HG03175 (cell line): ENCODE measurements around the gene NPTX2.

ENCODE experiments used
- ATAC-seq: cut with Tn5 transposase; IDR thresholded peaks from one replicate; pipeline ENCODE4 v1.9.1; 2021; ENCODE audit warnings: mild to moderate bottlenecking, moderate library complexity; ENCODE audit not compliant: unreplicated experiment

Gene NPTX2

DNA sequence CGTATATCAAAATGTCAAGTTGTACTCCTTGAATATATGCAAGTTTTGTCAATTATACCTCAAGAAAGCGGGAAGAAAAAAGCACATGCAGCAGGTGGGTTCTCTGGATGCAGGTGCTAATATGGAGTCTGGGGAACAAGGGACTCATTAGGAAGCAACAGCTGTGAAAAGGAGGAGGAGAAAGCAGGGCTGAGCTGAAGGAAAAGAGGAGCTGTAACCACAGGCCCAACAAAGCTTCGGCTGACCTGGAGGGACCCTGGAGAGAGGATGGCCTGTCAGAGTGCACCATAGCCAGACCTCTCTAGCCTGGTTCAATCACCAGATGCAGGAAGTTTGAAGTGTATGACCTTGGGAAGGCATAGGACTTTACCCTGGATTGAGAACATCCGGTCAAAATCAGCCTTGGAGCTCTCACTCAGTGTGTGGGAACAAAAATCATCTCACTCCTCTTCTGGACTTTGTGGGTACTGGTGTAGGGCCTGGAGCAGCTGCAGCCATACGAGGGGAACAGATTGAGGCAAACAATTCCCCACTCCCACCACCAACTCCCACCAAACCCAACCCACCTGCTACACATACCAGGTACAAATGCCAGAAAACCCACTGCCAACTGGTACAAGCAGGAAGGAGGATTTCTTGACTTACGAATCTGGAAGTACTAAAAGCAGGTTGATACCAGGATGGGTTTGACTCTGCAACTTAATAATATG is 36.7 kb downstream of the NPTX2 start:
- no peak for ATAC-seq

DNA sequence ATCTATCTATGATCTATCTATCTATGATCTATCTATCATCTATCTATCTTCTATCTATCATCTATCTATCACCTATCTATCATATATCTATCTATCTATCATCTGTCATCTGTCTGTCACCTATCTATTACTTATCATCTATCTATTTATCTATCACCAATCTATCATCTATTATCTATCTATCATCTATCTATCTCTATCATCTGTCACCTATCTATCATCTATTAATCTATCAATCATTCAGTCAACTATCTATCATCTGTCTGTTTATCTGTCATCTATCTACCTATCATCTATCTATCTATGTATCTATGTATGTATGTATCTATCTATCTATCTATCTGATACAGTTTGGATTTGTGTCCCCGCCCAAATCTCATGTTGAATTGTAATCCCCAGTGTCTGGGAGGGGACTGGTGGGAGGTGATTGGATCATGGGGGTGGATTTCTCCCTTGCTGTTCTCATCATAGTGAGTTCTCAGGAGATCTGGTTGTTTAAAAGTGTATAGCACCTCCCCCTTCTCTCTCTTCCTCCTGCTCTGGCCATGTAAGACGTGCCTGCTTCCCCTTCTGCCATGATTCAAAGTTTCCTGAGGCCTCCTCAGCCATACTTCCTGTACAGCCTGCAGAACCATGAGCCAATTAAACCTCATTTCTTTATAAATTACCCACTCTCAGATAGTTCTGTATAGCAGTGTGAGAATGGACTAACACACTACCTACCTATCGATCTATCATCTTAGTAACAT is 37.6 kb downstream of the NPTX2 start:
- ATAC-seq: no peak

DNA sequence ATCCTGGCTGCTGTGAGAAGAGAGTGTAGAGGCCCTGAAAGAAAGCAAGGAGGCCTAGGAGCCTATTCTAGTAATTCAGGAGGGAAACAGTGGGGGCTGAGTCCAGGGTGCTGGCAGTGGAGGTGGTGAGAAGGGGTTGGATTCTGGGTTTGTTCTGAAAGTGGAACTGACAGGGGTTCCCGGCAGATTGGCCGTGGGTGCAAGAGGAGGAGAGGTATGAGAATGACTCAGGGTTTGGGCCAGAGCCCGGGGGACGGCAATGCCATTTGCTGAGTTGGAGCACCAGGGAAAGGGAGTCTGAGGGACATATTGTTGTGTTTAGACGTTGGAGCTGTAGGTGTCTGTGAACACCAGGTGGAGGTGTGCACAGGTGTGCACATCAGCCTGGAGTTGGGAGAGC is 38.5 kb downstream of the NPTX2 start:
- no peak for ATAC-seq

DNA sequence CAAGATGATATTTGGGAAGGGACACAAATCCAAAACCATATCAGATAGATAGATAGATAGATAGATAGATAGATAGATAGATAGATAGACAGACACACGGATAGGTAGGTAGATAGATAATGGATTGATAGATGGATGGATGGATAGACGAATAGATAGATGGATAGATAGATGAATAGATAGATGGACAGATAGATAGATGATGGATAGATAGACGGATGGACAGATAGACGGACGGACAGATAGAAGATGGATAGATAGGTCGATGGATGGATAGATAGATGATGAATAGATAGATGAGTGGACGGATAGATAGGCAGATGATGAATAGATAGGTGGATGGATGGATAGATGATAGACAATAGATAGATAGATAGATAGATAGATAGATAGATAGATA is 39.8 kb downstream of the NPTX2 start:
- no peak for ATAC-seq

DNA sequence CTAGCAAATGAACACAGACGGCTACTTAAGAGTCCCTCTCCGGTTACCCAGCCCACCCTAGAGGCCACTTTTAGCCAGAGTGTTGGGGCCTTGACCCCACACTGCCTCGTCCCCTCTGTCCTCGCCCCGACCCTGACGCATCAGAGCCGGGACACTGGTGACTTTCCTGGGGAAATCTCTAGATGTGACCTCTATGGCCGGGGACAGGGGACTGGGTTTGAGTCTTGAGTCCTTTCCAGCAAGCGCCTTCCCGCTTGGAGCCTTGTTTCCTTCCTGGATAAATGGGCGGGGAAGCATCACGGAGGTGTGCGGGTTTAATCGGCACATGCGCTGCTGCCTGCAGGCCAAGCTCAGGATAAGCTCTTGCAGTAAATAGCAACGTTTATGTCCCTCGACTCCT is 40.7 kb downstream of the NPTX2 start:
- no peak for ATAC-seq

DNA sequence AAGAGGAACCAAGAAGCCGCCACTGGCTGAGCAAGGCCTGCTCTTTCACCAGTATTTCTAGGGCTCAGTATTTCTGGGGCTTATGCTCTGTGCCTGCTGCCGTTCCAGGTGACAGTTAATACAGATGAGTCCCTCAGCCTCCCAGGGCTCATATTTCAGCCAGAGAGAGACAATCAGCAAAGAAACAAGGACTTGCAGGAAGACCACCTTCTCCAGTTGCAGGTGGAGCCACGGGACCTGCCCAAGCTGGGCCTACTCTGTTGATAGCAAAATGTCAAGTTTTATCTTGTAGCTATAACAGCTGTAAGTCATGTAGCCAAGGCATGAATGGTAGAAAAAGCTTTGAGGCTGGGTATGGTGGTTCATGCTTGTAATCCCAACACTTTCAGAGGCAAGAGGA is 42.7 kb downstream of the NPTX2 start:
- ATAC-seq: no peak

DNA sequence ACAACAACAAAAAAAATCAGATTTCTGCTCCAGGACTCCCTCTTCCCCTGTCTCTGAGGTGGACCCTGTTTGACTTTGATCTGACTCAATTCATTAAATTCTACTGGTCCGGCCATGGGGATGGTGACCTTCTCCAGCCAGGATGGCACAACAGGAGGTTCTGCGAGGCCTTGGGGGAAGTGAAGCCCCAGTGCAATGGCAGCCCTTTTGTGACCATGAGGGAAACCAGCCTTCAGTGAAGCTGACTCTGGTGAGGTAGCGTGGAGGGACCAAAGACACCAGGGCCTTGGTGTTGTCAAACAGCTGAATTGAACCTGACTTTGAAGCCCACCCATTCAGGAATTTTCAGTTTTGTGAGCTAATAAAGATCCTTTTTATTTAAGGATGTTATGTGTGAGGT is 44.5 kb downstream of the NPTX2 start:
- no peak for ATAC-seq

DNA sequence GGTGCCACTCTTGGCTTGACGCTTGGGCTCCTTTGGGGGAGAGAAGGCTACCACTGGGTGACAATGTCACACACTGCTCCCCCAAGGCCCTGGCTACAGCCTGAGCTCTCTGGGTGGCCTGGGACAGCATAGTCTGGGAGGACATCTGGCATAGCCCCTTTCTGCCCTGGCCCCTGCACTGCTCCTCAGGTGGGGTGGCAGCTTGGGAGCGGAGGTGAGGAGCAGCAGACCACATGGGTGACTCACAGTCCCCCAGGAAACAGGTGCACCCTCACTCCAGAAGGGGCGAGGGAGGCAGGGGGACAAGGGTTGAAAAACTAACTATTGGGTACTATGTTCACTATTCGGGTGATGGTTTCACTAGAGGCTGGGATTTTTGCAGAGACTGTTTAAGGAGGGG is 45.2 kb downstream of the NPTX2 start:
- ATAC-seq: no peak

DNA sequence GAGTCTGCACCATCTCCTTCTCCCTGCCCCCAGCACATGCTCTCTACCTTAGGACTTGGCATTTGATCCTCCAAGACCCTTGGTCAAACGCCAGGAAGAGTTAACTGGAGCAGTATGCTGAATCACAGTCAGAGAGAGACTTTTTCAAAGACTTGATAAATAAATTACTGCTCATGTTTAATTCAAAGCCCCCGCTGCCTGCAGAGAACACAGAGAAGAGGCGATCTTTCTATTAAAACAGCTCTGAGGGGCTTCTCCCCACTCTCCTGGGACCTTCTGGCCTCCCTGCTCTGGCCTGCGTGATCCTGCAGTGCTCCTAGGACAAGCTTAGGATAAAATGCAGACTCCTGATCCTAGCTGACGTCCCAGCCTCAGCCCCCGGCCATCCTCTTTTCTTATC is 47.8 kb downstream of the NPTX2 start:
- ATAC-seq: no peak

DNA sequence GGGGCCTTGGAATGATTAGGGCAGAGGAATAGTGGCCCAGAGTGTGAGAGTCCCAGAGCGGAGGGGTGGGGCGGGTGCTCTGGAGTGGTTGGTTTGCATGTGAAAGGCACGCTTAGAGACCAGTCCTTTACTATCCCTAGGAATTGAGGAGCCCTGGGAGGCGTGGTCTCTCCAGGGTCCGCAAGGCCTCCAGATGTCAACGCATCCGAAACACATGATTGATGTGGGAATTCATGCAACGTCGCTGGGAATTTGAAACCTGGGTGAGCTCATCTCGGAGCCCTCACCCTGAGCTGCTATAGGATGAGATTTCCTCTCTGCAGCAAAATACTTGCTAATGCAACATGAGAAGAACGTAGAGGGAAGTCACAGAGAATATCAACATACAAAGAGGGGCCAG is 51.2 kb downstream of the NPTX2 start:
- ATAC-seq: no peak

DNA sequence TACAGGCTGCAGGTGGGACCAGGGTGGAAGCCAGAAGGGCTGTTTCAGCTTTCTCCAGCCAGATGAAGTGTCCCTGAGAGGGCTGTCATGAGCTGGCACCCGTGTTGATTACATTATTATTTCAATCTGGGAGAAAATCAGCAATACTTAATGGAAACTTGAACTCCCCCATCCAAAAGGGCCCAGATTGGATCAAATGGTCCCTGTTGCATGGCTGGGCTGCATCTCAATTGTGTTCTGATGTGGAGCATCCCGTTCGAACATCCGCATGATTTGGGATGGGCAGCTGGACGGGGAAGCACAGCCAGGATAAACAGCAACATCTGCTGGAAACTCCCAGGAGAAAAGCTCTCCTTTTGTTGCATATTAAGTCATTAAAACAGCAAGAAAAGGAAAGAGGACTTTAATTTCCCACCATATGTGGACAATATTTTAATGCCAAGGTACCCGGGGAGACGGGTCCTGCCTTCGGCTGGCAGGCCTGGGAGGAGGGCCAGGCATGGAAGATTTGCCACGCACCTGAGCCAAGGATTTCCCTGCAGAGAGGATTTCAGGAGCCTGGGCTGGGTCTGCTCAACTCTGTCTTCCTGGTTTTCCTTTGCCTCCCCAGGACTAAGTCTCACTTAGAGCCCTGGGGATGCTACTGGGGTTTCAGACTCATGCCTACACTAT is 52.4 kb downstream of the NPTX2 start:
- no peak for ATAC-seq

DNA sequence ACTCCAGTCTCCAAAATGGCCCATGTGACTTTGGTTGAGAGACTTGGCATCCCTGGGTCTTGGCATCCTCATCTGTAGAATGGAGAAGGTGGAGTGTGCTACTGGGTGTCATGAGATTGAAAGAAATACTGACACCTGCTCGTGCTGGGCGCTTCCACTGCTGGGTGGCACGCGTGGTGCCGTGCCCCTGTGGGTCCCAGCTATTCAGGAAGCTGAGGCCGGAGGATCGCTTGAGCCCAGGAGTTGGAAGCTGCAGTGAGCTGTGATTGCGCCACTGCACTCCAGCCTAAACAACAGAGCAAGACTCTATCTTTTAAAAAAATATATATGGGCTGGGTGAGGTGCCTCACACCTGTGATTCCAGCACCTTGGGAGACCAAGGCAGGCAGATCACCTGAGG is 53.1 kb downstream of the NPTX2 start:
- ATAC-seq: no peak

DNA sequence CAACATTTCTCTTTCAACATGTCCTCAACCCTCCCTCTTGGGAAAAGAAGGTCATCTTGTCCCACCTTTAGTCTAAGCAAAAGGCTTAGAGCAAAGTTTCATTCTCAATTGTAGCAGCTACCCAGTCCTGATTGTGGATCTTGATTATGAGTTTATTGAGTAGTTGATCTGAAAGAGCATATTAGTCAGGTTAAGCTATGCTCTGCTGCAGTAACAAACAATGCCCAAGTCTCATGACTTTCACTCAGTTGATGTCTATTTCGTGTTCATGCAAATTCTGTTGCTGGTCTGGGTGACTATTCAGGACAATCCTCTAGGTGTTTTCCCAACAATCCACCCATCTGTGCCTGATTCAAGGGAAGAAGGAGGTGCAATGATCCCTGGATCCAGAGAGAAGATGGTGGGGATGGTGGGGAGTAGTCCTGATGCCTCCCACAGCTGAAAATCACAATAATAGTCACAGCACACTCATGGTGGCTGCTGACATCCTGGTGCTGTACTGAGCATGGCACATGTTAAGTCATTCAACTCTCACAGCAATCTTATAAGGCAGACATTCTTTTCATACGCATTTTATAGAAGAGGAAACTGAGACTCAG is 54.7 kb downstream of the NPTX2 start:
- no peak for ATAC-seq

DNA sequence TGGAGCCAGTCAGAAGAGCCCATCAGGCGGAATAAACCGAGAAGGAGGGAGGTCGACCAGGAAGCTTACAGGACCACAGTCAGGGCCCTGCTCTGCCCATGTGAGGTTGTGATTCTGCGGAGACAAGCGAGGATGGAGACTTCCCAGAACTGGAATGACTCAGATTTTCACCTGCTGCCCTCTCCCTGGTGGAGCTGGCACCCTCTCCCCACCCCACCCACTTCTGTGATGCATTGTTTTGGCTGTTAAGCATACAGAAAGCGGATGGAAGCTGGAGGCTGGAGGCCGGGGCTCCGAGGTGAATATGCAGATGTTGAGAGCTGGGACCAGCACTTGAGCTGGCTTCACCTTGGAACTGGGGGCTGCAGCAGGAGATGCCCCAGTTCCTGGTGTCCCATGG is 57.4 kb downstream of the NPTX2 start:
- no peak for ATAC-seq

DNA sequence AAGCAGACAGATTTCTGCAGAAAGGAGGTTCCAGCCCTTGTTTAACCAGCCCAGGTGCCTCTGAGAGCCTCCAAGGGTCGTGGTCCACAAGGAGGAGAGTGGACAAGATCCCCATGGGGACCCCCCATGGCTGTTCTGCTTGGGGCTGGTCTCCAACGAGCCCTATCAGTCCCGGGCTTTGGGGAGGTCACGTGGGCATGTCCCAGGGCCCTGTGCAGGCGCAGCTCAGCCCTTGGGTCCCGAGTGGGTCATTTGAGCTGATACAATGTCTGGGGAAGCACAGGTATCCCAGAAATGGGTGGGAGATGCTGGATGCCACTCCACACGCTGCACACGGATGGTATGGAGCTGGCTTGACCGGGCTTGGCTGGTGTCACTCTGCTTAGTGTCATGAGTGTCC is 57.8 kb downstream of the NPTX2 start:
- ATAC-seq: no peak

DNA sequence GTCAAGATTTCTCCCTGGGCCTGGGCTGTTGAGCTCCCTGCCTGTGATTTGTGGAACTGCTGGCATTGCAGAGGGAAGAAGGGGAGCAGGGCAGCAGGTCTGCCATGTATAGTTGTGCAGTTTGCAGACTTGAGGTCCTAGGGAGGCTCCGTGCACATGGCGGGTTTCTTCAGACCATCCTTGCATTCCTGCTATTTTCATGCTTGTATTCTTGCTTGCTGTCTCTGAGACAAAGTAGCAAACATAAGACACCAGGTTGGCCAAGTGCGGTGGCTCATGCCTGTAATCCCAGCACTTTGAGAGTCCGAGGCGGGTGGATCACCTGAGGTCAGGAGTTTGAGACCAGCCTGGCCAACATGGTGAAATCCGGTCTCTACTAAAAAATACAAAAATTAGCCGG is 61.1 kb downstream of the NPTX2 start:
- ATAC-seq: no peak
